H1 (cell line): ENCODE results near the gene VAV2. TPM values are rescaled to one million over a fixed set of nuclear protein-coding genes. Genes with fewer than 3 reads are reported as not detected.

Source experiments
- SIX5 ChIP-seq: IDR thresholded peaks from 2 replicates; pipeline ENCODE4 v1.6.1; 2011; ENCODE audit warnings: mild to moderate bottlenecking, low read depth, low read length
- polyA plus RNA-seq, 7 experiments: library from polyadenylated mRNA; depleted of rRNA in 3 of 7; stranded (reverse) in 5 of 7; unstranded in 2 of 7; fragments of >200 nt in 5 of 7; fragments of 200-250 nt in 2 of 7; gene quantifications; 1 replicate in 5 of 7; 2 replicates in 1 of 7; 4 replicates in 1 of 7; pipeline versions ENCODE4 v1.2.1 to v1.2.3, GENCODE V29; 2011 to 2013; ENCODE audit warnings: missing spikeins in 2 of 7, mixed read lengths in 2 of 7
- total RNA-seq: library from RNA; stranded (reverse); fragmentation: NEBNext Ultra II Directional; extraction: Animal tissue kit (Norgen Biotek cat#: 25700); gene quantifications from 2 replicates; pipeline ENCODE4 v1.2.1, GENCODE V29; 2021

Gene VAV2
- total and polyA plus RNA-seq, 2 of the 8 experiments (the other 6 are each of a cell fraction or from before 2014, with no cell fraction given) = 13.6 to 37.6 TPM

DNA sequence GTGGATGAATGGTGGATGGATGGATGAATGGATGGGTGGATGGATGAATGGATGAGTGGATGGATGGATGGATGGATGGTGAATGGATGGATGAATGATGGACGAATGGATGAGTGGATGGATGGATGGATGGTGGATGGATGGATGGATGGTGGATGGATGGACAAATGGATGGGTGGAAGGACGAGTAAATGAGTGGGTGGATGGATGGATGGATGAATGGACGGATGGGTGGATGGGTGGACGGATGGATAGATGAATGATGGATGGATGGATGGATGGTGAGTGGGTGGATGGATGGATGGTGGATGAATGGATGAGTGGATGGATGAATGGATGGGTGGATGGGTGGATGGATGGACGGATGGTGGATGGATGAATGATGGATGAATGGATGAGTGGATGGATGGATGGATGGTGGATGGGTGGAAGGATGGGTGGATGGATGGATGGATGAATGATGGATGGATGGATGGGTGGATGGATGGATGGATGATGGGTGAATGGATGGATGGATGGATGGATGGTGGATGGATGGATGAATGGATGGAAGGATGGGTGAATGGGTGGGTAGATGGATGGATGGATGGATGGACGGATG lies 58.6 kb downstream of the VAV2 start (continued):
- TF ChIP-seq SIX5 = no peak
